Lung (tissue), 12 donors: ENCODE results near the gene TCEAL2. TPM values are rescaled to one million over a fixed set of nuclear protein-coding genes. Genes with fewer than 3 reads are reported as not detected.
"Not testable (repeated sequence)": the region's sequence is repeated elsewhere in the genome, so short reads cannot be mapped to it uniquely, and the experiment has no call there.

Source experiments
- ATAC-seq: fragments of 200-7000 bp; cut with Tn5 transposase; one replicate; pipeline ENCODE4 v1.9.1; 2020; ENCODE audit warnings: moderate number of reproducible peaks; ENCODE audit not compliant: insufficient read depth, low FRiP score
- DNase-seq, 3 donors: peaks; one replicate each; pipeline ENCODE4 v3.0.0-alpha.2; 2013 to 2017
- H3K27ac ChIP-seq, 2 donors: one replicate each; pipeline ENCODE4 v1.5.1; 2013; ENCODE audit warnings: mild to moderate bottlenecking in 2 of 2, moderate library complexity in 2 of 2, control low read depth in 1 of 2, inconsistent platforms in 1 of 2, low read depth in 1 of 2, low read length in 1 of 2
- H3K27me3 ChIP-seq, 3 donors: one replicate each; pipeline ENCODE4 v1.5.1; 2013; ENCODE audit warnings: low read length in 2 of 3; ENCODE audit not compliant: control insufficient read depth in 3 of 3, insufficient read depth in 3 of 3
- H3K36me3 ChIP-seq, 4 donors: one replicate each; pipeline ENCODE4 v1.5.1; 2013; ENCODE audit warnings: low read length in 4 of 4, mild to moderate bottlenecking in 1 of 4, moderate library complexity in 1 of 4; ENCODE audit not compliant: control insufficient read depth in 4 of 4, insufficient read depth in 4 of 4
- H3K4me1 ChIP-seq, 5 donors: one replicate each; pipeline ENCODE4 v1.5.1; 2013; ENCODE audit warnings: low read length in 5 of 5, mild to moderate bottlenecking in 2 of 5, moderate library complexity in 1 of 5; ENCODE audit not compliant: control insufficient read depth in 5 of 5, insufficient read depth in 5 of 5
- H3K4me3 ChIP-seq: one replicate; pipeline ENCODE4 v1.5.1; 2013; ENCODE audit warnings: mild to moderate bottlenecking, control low read depth, moderate library complexity
- H3K9ac ChIP-seq, 2 donors: one replicate each; pipeline ENCODE4 v1.5.1; 2013; ENCODE audit warnings: low read length in 2 of 2, control low read depth in 1 of 2; ENCODE audit not compliant: insufficient read depth in 1 of 2
- H3K9me3 ChIP-seq, 4 donors: one replicate each; pipeline ENCODE4 v1.5.1; 2013; ENCODE audit warnings: low read length in 3 of 4, mild to moderate bottlenecking in 1 of 4, moderate library complexity in 1 of 4; ENCODE audit not compliant: control insufficient read depth in 4 of 4, insufficient read depth in 3 of 4
- CTCF ChIP-seq: IDR thresholded peaks from 2 replicates; pipeline ENCODE4 v1.5.1; 2012; ENCODE audit warnings: mild to moderate bottlenecking; ENCODE audit errors: control extremely low read depth, extremely low read depth
- WGBS, 2 donors: extraction: QIAGEN DNeasy Blood & Tissue Kit; methylation state at CpG; one replicate each; pipeline ENCODE4 v1.1.7; 2013; 5-methylcytosine and 5-hydroxymethylcytosine counted together
- polyA plus RNA-seq, 2 donors: library from polyadenylated mRNA; stranded (reverse); fragments of 200-250 nt; gene quantifications; one replicate each; pipeline ENCODE4 v1.2.1, GENCODE V29; 2013
- total RNA-seq, 2 donors: library from RNA; depleted of rRNA in 1 of 2; stranded (reverse); fragments of >200 nt in 1 of 2; gene quantifications; one replicate each; pipeline ENCODE4 v1.2.1, GENCODE V29; 2014 to 2021
- donor health status: control.
- donor health status: control.
- donor health status: Bipolar disorder and iron deficiency.
- donor health status: healthy.
- donor health status: DM: yes; HTN: yes; CAD: no.

Gene TCEAL2
- total and polyA plus RNA-seq, 4 donors = 2.2 to 7.6 (median 4.3) TPM; not detected in 1

GRCh38 chrX:102115748-102116147 lies 9.7 kb upstream of the TCEAL2 start:
- peaks cover 0 to 3% (median 0%) of the 10 kb centered on the region in 3 donors for H3K27me3 ChIP-seq
- ATAC-seq (no peak), DNase-seq (no peak)
- 73 to 92% methylated on average over 2 of the region's 2 CpGs for WGBS, 2 donors
- TF ChIP-seq CTCF = no peak
- no peak overlapping the region for H3K27ac ChIP-seq
- H3K4me3 ChIP-seq = no peak overlapping the region
- no peaks in the 10 kb centered on the region for H3K36me3 ChIP-seq
- peaks cover 0 to 7% (median 0%) of the 10 kb centered on the region in 4 donors for H3K9me3 ChIP-seq
- no peaks in the 10 kb centered on the region for H3K4me1 ChIP-seq
- H3K9ac ChIP-seq = no peak overlapping the region

- 18 to 45% methylated on average over 7 to 9 of the region's 10 CpGs for WGBS, 2 donors
- H3K36me3 ChIP-seq, H3K27ac ChIP-seq, ATAC-seq, H3K4me1 ChIP-seq, H3K4me3 ChIP-seq, H3K9me3 ChIP-seq, H3K9ac ChIP-seq, DNase-seq: not testable (repeated sequence)
- H3K27me3 ChIP-seq = peaks cover 2 to 41% (median 25%) of the 10 kb centered on the region in 3 donors
These were observed 465 bp upstream of the TCEAL2 start for GRCh38 chrX:102125014-102125413.

GRCh38 chrX:102126080-102126818 lies 770 bp downstream of the TCEAL2 start:
- peaks cover 5 to 44% (median 25%) of the 10 kb centered on the region in 3 donors for H3K27me3 ChIP-seq
- ATAC-seq, H3K9me3 ChIP-seq, H3K4me3 ChIP-seq, H3K27ac ChIP-seq, H3K9ac ChIP-seq, H3K36me3 ChIP-seq, H3K4me1 ChIP-seq, DNase-seq: not testable (repeated sequence)
- 17 to 37% methylated on average over 14 to 21 of the region's 21 CpGs for WGBS, 2 donors

- Histone ChIP-seq H3K9ac (no peak overlapping the region), H3K9me3 (no peaks in the 10 kb centered on the region), H3K36me3 (no peaks in the 10 kb centered on the region), H3K4me3 (no peak overlapping the region), H3K4me1 (peaks cover 0 to 2% (median 0%) of the 10 kb centered on the region in 5 donors), H3K27me3 (peaks cover 5 to 48% (median 25%) of the 10 kb centered on the region in 3 donors), H3K27ac (no peak overlapping the region)
- TF ChIP-seq CTCF = no peak
- 49 to 61% methylated on average over 8 of the region's 8 CpGs for WGBS, 2 donors
- DNase-seq = no peak
- no peak for ATAC-seq
These were observed 1.4 kb downstream of the TCEAL2 start for GRCh38 chrX:102126863-102127262.
